ENCODE measurements around the gene FRY. TPM values are rescaled to one million over a fixed set of nuclear protein-coding genes. Genes with fewer than 3 reads are reported as not detected.

FRY gene
- total RNA-seq, 1 donor from 2014 or later = 4.5 TPM

DNA sequence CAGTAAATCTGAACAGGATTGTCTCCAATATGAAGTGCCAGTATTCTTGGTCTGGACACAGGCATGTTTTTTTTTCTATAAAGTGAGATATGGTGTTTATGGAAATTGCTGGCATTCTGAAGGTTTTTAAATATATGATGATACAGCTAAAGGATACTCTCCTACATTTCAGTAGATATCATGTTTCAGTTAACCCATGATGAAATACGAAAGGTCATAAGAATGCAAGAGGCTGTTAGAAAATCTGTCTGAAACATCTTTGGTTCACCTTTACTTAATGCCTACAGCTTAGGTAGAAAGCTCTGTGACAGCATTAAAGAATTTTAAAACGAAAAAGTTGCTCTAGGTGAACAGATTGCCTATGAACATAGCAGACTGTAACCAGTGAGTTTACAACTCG is 9.1 kb downstream of the FRY start:
- H3K4me1 Mint-ChIP-seq (ENCODE audit: unreplicated experiment) = peaks cover 7% of the 10 kb centered on the region
- H3K36me3 Mint-ChIP-seq (ENCODE audit: low read depth, unreplicated experiment) = no peaks in the 10 kb centered on the region
- no peaks in the 10 kb centered on the region for H3K27me3 Mint-ChIP-seq (ENCODE audit: unreplicated experiment)
- no peak overlapping the region for H3K4me3 Mint-ChIP-seq (ENCODE audit: unreplicated experiment)
- TF ChIP-seq, protein P1, sequence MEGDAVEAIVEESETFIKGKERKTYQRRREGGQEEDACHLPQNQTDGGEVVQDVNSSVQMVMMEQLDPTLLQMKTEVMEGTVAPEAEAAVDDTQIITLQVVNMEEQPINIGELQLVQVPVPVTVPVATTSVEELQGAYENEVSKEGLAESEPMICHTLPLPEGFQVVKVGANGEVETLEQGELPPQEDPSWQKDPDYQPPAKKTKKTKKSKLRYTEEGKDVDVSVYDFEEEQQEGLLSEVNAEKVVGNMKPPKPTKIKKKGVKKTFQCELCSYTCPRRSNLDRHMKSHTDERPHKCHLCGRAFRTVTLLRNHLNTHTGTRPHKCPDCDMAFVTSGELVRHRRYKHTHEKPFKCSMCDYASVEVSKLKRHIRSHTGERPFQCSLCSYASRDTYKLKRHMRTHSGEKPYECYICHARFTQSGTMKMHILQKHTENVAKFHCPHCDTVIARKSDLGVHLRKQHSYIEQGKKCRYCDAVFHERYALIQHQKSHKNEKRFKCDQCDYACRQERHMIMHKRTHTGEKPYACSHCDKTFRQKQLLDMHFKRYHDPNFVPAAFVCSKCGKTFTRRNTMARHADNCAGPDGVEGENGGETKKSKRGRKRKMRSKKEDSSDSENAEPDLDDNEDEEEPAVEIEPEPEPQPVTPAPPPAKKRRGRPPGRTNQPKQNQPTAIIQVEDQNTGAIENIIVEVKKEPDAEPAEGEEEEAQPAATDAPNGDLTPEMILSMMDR (IDR thresholded peaks at IDR 0.05; ENCODE audit: unreplicated experiment) = no peak
- H3K27ac Mint-ChIP-seq (ENCODE audit: unreplicated experiment) = no peak overlapping the region
- no peak for DNase-seq (ENCODE audit: low spot score)
- H3K9me3 Mint-ChIP-seq (ENCODE audit: unreplicated experiment) = no peaks in the 10 kb centered on the region

DNA sequence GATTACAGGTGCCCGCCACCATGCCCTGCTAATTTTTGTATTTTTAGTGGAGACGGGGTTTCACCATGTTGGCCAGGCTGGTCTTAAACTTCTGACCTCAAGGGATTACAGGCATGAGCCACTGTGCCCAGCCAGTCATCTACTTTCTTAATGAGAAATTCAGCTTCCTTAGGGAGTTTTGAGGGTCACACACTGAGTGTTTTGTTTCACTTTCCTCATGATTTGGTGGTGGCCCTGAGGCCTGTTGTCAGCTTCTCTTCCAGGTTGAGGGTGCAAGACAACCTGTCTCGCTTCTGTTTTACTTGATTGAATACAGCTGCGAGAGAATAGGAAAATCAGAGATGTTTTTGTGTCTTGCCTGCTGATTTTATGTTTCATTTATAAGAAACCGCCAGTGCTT is 9.9 kb downstream of the FRY start:
- Mint-ChIP-seq H3K4me1 (ENCODE audit: unreplicated experiment) (peaks cover 7% of the 10 kb centered on the region), H3K27ac (ENCODE audit: unreplicated experiment) (no peak overlapping the region), H3K4me3 (ENCODE audit: unreplicated experiment) (no peak overlapping the region), H3K27me3 (ENCODE audit: unreplicated experiment) (no peaks in the 10 kb centered on the region), H3K36me3 (ENCODE audit: low read depth, unreplicated experiment) (no peaks in the 10 kb centered on the region), H3K9me3 (ENCODE audit: unreplicated experiment) (no peaks in the 10 kb centered on the region)
- DNase-seq (ENCODE audit: low spot score) = no peak
- TF ChIP-seq, protein P1 (IDR thresholded peaks at IDR 0.05; ENCODE audit: unreplicated experiment) = no peak

DNA sequence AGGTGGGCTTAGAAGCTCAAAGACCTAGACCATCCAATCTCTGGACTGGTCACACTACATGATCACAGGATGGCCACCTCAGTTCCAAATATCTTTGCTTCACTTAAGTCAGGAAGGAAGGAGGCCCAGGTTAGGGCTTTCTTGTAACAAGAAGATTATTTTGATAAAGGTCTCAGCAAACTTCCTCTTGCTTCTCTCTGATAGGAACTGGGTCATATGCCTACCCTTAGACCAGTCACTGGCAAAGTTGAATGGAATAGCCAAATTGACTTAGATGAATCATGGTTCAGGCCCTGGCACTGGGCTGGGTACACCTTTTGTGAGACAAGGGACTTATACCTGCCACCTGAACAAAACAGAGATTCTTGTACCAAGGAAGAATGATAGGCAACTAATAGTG is 11.0 kb downstream of the FRY start:
- TF ChIP-seq, protein P1 (IDR thresholded peaks at IDR 0.05; ENCODE audit: unreplicated experiment) = no peak

DNA sequence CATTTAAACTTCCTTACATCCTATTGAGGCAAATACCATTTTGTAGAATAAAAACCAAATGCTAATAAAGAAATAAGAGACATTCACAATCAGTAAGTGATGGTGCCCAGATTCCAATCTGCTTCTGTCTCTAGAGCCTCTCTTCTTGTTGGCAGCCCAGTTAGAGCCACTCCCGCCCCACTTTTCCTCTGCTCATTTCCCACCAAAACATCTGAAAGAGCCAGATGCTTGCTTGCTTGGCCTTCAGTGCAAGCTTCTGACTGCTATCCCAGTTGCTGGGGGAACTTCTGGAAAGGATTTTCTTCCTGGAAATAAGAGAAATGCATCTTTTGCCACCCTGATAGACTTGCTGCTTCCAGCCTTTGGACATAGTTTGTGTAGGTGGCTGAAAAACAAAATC is 12.9 kb downstream of the FRY start:
- Mint-ChIP-seq H3K27ac (ENCODE audit: unreplicated experiment) (no peak overlapping the region), H3K4me3 (ENCODE audit: unreplicated experiment) (no peak overlapping the region), H3K9me3 (ENCODE audit: unreplicated experiment) (no peaks in the 10 kb centered on the region), H3K27me3 (ENCODE audit: unreplicated experiment) (no peaks in the 10 kb centered on the region), H3K36me3 (ENCODE audit: low read depth, unreplicated experiment) (no peaks in the 10 kb centered on the region), H3K4me1 (ENCODE audit: unreplicated experiment) (peaks cover 12% of the 10 kb centered on the region)
- no peak for DNase-seq (ENCODE audit: low spot score)
- TF ChIP-seq, protein P1 (IDR thresholded peaks at IDR 0.05; ENCODE audit: unreplicated experiment) = no peak

More for the DNA sequence above, 11.0 kb downstream of the FRY start:
- no peak for DNase-seq (ENCODE audit: low spot score)
- peaks cover 7% of the 10 kb centered on the region for H3K4me1 Mint-ChIP-seq (ENCODE audit: unreplicated experiment)
- no peaks in the 10 kb centered on the region for H3K9me3 Mint-ChIP-seq (ENCODE audit: unreplicated experiment)
- H3K27ac Mint-ChIP-seq (ENCODE audit: unreplicated experiment) = no peak overlapping the region
- no peaks in the 10 kb centered on the region for H3K27me3 Mint-ChIP-seq (ENCODE audit: unreplicated experiment)
- H3K4me3 Mint-ChIP-seq (ENCODE audit: unreplicated experiment) = no peak overlapping the region
- H3K36me3 Mint-ChIP-seq (ENCODE audit: low read depth, unreplicated experiment) = no peaks in the 10 kb centered on the region

DNA sequence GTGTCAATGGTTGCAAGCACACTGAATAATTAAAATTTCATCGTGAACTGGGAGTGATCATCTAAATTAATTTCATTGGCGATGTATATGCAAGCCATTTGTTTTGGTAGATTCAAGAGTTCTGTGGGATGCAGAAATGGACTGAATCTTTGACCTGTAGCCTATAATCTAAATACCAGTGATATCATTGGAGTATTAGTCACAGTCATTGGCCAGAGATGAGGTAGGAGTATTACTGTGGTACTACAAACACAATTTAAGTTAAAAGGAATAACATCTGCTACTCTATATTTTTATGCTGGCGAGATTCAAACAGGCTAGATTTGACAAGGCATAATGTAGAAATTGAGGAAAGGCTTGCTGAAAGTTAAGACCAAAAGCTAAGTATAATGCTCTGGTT is 14.0 kb downstream of the FRY start:
- no peak for DNase-seq (ENCODE audit: low spot score)
- peaks cover 12% of the 10 kb centered on the region for H3K4me1 Mint-ChIP-seq (ENCODE audit: unreplicated experiment)
- H3K36me3 Mint-ChIP-seq (ENCODE audit: low read depth, unreplicated experiment) = no peaks in the 10 kb centered on the region
- H3K27me3 Mint-ChIP-seq (ENCODE audit: unreplicated experiment) = no peaks in the 10 kb centered on the region
- TF ChIP-seq, protein P1 (IDR thresholded peaks at IDR 0.05; ENCODE audit: unreplicated experiment) = no peak
- H3K9me3 Mint-ChIP-seq (ENCODE audit: unreplicated experiment) = no peaks in the 10 kb centered on the region
- no peak overlapping the region for H3K27ac Mint-ChIP-seq (ENCODE audit: unreplicated experiment)
- no peak overlapping the region for H3K4me3 Mint-ChIP-seq (ENCODE audit: unreplicated experiment)
